Suprapubic skin (tissue), 4 donors: ENCODE data around the gene ADAMTS17. TPM values are rescaled to one million over a fixed set of nuclear protein-coding genes. Genes with fewer than 3 reads are reported as not detected.
A peak's percentile ranks its signal among the peaks of the same experiment; 100 is the strongest.

ENCODE experiments used
- DNase-seq, 2 donors: peaks; one replicate each; pipeline ENCODE4 v3.0.0-alpha.2; 2019; ENCODE audit warnings: low spot score in 2 of 2
- H3K27ac ChIP-seq: fragments of 200-600 bp; sonication (generic); one replicate; pipeline ENCODE4 v1.5.1; 2019
- H3K27me3 ChIP-seq: fragments of 200-600 bp; sonication (generic); one replicate; pipeline ENCODE4 v1.5.1; 2019
- H3K36me3 ChIP-seq: fragments of 200-600 bp; sonication (generic); one replicate; pipeline ENCODE4 v1.5.1; 2019
- H3K4me1 ChIP-seq: fragments of 200-600 bp; sonication (generic); one replicate; pipeline ENCODE4 v1.5.1; 2019
- H3K4me3 ChIP-seq: fragments of 200-600 bp; sonication (generic); one replicate; pipeline ENCODE4 v1.5.1; 2019; ENCODE audit warnings: mild to moderate bottlenecking
- H3K9me3 ChIP-seq: fragments of 200-600 bp; sonication (generic); one replicate; pipeline ENCODE4 v1.5.1; 2019
- CTCF ChIP-seq, 2 donors: fragments of 200-600 bp in 1 of 2; fragments of 450-650 bp in 1 of 2; sonication (generic) in 1 of 2; IDR thresholded peaks; one replicate each; pipeline ENCODE4 v1.5.1; 2016 to 2019; ENCODE audit warnings: antibody characterized with exemption in 2 of 2, mild to moderate bottlenecking in 1 of 2, moderate library complexity in 1 of 2
- EP300 ChIP-seq: sonication (generic); formaldehyde crosslinking; IDR thresholded peaks from one replicate; pipeline ENCODE4 v1.6.1; 2017; ENCODE audit warnings: antibody characterized with exemption
- POLR2A ChIP-seq, 2 donors: fragments of 450-650 bp; IDR thresholded peaks; one replicate each; pipeline ENCODE4 v1.6.1; 2017; ENCODE audit warnings: antibody characterized with exemption in 2 of 2, mild to moderate bottlenecking in 2 of 2, moderate library complexity in 2 of 2
- POLR2AphosphoS5 ChIP-seq, 3 donors: sonication (generic); formaldehyde crosslinking; IDR thresholded peaks; one replicate each; pipeline ENCODE4 v1.6.1; 2017; ENCODE audit warnings: antibody characterized with exemption in 3 of 3
- WGBS: methylation state at CpG from one replicate; pipeline ENCODE4 v1.1.5; 2018; 5-methylcytosine and 5-hydroxymethylcytosine counted together
- total RNA-seq, 4 donors: library from RNA; depleted of rRNA; stranded (reverse); fragments of >200 nt; gene quantifications; one replicate each; pipeline ENCODE4 v1.1.0, GENCODE V29; 2016

The ADAMTS17 gene
- total RNA-seq, 4 donors from 2014 or later, result 4.2 to 12.3 (median 6.3) TPM

- Histone ChIP-seq H3K36me3 (no peaks in the 10 kb centered on the region), H3K27ac (no peak overlapping the region), H3K4me3 (no peak overlapping the region), H3K9me3 (no peaks in the 10 kb centered on the region), H3K4me1 (peaks cover 14% of the 10 kb centered on the region), H3K27me3 (no peaks in the 10 kb centered on the region)
- 97% methylated on average over 18 of the region's 21 CpGs for WGBS
- TF ChIP-seq POLR2AphosphoS5 (IDR thresholded peaks at IDR 0.05), result no peak
- no peak for TF ChIP-seq EP300
- no peak for TF ChIP-seq POLR2A (IDR thresholded peaks at IDR 0.05)
- TF ChIP-seq CTCF (IDR thresholded peaks at IDR 0.05), result no peak
- DNase-seq, result peak in 1 of 2 donors; percentile 27
Observed at GRCh38 chr15:100199711-100200286, 142.0 kb downstream of the ADAMTS17 start.

GRCh38 chr15:100198442-100198841 is 143.3 kb downstream of the ADAMTS17 start:
- Histone ChIP-seq H3K4me1 (peaks cover 14% of the 10 kb centered on the region), H3K36me3 (no peaks in the 10 kb centered on the region), H3K9me3 (no peaks in the 10 kb centered on the region), H3K27ac (no peak overlapping the region), H3K27me3 (no peaks in the 10 kb centered on the region), H3K4me3 (no peak overlapping the region)
- TF ChIP-seq EP300 (no peak), CTCF (IDR thresholded peaks at IDR 0.05) (no peak), POLR2A (IDR thresholded peaks at IDR 0.05) (no peak), POLR2AphosphoS5 (IDR thresholded peaks at IDR 0.05) (no peak)
- WGBS, result 84% methylated on average over 5 of the region's 5 CpGs
- DNase-seq, result no peak

GRCh38 chr15:100196326-100197058 is 145.3 kb downstream of the ADAMTS17 start:
- 77% methylated on average over 14 of the region's 14 CpGs for WGBS
- H3K27me3 ChIP-seq, result no peaks in the 10 kb centered on the region
- H3K9me3 ChIP-seq, result no peaks in the 10 kb centered on the region
- DNase-seq, result no peak
- H3K4me1 ChIP-seq, result peaks cover 6% of the 10 kb centered on the region
- H3K36me3 ChIP-seq, result no peaks in the 10 kb centered on the region
- TF ChIP-seq EP300 (no peak), POLR2A (IDR thresholded peaks at IDR 0.05) (no peak), POLR2AphosphoS5 (IDR thresholded peaks at IDR 0.05) (no peak), CTCF (IDR thresholded peaks at IDR 0.05) (no peak)
- H3K27ac ChIP-seq, result no peak overlapping the region
- no peak overlapping the region for H3K4me3 ChIP-seq

GRCh38 chr15:100194996-100195395 is 146.8 kb downstream of the ADAMTS17 start:
- WGBS, result 87% methylated on average over 10 of the region's 10 CpGs
- Histone ChIP-seq H3K36me3 (no peaks in the 10 kb centered on the region), H3K4me1 (peaks cover 4% of the 10 kb centered on the region), H3K9me3 (no peaks in the 10 kb centered on the region), H3K27ac (no peak overlapping the region), H3K27me3 (no peaks in the 10 kb centered on the region), H3K4me3 (no peak overlapping the region)
- TF ChIP-seq POLR2A (IDR thresholded peaks at IDR 0.05) (no peak), EP300 (no peak), POLR2AphosphoS5 (IDR thresholded peaks at IDR 0.05) (no peak), CTCF (IDR thresholded peaks at IDR 0.05) (no peak)
- no peak for DNase-seq

- peak in 1 of 2 donors; percentile 26 for DNase-seq
- H3K4me3 ChIP-seq, result no peak overlapping the region
- peaks cover 4% of the 10 kb centered on the region for H3K4me1 ChIP-seq
- no peak overlapping the region for H3K27ac ChIP-seq
- H3K27me3 ChIP-seq, result no peaks in the 10 kb centered on the region
- H3K9me3 ChIP-seq, result no peaks in the 10 kb centered on the region
- WGBS, result 91% methylated on average over 17 of the region's 21 CpGs
- no peak for TF ChIP-seq POLR2A (IDR thresholded peaks at IDR 0.05)
- no peak for TF ChIP-seq POLR2AphosphoS5 (IDR thresholded peaks at IDR 0.05)
- no peak for TF ChIP-seq EP300
- TF ChIP-seq CTCF (IDR thresholded peaks at IDR 0.05), result no peak
- no peaks in the 10 kb centered on the region for H3K36me3 ChIP-seq
Observed at GRCh38 chr15:100193277-100193860, 148.4 kb downstream of the ADAMTS17 start.
